HG03108 (cell line): ENCODE results near the gene NAT16.
A peak's percentile ranks its signal among the peaks of the same experiment; 100 is the strongest.
"Not testable (repeated sequence)": the region's sequence is repeated elsewhere in the genome, so short reads cannot be mapped to it uniquely, and the experiment has no call there.

ENCODE experiments used
- ATAC-seq: cut with Tn5 transposase; IDR thresholded peaks from one replicate; pipeline ENCODE4 v1.9.1; 2021; ENCODE audit warnings: moderate library complexity; ENCODE audit not compliant: unreplicated experiment

NAT16 gene

DNA sequence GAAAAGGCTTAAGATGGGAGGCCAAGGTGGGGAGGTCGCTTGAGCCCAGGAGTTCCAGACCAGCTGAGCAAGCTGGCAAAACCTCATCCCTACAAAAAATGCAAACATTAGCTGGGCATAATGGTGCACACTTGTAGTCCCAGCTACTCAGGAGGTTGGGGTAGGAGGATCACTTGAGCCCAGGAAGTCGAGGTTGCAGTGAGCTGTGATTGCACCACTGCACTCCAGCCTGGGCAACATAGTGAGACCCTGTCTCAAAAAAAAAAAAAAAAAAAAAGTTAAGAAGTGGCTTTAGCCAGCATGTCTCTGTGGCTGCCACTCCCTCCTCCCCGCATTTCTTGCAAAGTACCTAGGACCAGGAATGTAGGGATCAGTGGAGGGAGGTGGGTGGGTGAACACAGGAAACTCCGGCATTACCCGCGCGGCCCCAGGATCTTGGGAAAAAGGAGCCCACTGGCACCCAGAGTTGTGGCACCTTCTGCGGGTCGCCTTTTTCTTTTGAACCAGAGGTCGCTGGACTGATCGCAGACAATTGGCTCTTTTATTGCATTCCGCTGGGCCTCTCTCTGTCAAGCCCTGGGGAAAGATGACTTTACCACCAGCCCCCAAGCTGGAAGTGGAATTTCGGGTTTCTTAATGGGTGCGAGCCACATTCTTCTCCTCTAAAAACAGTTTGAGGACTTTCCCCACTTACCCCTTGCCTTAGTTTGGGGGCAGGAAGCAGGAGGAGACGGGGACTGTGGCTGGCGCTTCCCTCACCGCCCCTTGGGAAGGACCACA is 18.2 kb downstream of the NAT16 start:
- no peak for ATAC-seq

DNA sequence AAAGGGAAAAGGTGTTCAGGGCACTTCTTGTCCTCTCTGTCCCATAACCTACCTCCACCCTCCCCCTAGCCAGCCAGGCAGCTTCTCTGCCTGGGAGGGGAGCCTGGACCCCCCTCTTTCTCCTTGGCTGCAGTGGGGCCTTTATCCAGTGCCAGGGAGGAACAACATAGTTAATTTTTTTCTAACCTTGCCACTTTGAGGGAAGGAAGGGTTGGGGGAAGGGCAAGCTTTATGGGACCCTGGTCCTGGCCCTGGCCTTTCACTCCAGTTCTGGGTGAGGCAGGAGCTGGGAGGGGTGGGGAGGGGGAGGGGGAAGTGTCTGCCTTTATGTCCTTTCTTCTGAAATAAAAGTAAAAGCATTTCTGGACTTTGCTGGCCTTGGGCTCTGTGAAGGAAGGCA is 19.2 kb downstream of the NAT16 start:
- no peak for ATAC-seq

DNA sequence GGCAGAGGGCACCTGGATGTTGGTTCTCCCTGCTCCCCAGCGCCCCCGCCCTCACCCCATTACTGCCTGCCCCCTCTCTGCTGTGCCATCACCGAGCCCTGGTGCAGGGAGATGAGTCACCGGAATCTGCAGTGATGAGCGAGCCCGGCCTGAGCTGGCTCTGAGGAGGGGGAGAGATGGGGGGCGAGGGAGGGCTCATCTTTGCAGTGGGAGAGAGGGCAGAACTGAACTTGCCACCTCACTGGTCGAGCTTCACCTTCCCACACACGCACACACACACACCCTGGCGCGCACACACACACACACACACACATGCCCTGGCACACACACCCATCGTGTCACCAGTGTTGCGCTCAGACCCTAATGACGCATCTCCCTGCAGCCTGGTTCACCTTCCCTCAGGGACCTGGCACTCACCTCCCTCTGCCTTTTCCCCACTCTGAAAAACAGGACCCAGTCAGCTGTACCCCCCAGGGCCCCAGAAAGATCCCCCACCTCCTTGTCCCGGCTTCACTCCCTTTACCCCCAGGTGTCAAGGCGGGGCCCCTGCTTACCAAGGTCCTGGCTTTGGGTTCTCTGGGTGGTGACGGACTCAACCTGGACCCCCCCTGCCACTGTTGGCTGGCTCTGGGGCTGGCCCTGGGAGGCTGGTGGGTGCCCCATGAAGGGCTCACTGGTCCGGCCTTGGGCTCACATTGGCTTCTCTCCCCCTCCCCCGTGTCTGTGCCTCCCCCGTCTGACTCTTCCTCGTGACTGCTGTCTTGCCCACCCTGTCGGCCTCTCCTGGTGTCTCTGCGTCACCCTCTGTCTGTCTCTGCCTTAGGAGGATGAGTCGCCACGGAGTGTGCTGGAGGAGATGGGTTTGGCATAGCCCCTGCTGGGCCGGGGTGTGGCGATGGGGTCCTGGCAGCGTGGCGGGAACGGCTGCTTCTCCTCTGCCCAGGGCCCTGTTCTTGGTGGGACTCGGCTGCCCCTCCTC is 20.1 kb downstream of the NAT16 start:
- ATAC-seq, result no peak

DNA sequence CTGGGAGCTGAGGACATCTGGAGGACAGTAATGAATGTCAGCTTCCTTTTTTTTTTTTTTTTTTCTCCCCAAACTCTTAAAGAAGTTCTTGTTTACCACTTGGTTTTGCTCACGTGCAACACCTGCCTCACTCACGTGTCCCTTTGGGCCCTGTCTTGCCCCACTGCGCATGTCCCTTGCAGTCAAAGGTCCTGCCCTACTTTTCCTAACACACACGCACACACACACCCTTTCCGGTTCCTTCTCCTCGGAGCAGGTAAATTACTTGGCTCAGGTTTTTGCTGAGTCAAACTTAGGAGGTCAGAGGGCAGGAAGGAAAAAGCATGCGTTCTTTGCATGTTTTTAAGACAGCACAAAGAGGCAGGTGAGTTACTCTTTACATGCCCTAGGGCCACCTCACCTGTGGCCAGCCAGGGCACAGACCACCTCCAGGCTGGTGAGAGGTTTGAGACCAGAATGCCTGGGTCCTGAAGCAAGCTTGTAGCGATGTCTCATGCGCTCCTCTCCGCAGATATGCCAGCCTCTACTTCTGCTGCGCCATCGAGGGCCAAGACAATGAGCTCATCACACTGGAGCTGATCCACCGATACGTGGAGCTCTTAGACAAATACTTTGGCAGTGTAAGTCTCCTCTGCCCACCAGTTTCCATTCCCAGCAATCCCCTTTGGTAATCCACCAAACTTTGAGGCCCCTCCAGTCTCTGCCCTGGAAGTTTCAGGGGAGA is 23.1 kb downstream of the NAT16 start:
- ATAC-seq, result no peak

DNA sequence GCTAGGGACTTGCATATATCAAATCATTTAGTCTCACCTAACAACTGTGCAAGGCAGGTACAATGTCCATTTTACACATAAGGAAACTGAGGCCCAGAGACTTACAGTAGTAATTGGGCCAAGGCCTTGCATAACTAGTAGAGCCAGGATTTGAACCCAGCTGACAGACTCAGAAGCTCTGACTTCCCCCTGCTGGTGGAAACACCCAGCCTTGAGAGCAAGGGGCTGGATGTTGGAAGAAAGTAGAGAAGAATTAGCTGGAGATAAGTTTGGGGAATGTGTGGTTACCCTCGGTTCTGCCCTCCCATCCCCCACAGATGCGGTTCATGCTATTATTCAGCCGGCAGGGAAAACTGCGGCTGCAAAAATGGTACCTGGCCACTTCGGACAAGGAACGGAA is 23.8 kb downstream of the NAT16 start:
- no peak for ATAC-seq

DNA sequence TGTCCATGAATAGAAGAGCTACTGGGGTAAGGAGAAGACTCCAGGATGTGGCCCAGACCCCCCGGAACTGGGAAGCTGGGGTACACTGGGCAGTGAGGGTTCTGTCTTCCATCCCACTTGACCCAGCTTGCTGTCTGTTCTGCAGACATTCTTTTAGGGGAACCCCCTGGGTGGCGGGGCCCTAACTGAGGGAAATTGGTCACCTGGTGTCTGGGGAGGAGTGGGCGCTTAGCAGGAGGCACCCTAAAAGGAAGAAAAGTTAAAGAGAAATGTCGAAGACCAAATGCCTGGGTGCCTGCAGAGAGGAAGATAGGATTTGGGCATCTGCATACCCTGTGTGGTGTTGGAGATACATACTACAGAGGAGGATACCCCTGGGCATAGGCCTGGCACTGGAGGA is 24.8 kb downstream of the NAT16 start:
- ATAC-seq, result no peak

DNA sequence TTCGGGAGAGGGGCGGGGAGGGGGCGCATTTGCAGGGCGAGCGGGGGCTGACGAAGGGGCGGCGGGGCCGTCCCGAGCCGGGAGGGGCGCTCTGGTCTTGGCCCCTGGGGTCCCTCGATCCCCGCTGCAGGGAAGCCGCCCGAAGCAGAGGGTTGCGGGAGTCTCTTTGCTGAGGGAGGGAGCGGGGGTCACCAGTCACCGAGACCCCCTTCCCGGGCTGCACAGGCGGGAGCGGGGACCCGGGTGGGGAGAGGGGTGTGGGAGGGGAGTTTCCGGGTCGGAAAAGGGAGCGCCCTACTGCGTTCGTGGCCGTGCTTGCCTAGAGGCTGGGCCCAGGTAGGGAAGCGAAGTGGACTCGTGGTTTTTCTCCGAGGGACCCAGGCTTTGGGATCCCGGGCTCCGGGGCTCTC is 25.4 kb downstream of the NAT16 start:
- ATAC-seq, result peak; percentile 6

DNA sequence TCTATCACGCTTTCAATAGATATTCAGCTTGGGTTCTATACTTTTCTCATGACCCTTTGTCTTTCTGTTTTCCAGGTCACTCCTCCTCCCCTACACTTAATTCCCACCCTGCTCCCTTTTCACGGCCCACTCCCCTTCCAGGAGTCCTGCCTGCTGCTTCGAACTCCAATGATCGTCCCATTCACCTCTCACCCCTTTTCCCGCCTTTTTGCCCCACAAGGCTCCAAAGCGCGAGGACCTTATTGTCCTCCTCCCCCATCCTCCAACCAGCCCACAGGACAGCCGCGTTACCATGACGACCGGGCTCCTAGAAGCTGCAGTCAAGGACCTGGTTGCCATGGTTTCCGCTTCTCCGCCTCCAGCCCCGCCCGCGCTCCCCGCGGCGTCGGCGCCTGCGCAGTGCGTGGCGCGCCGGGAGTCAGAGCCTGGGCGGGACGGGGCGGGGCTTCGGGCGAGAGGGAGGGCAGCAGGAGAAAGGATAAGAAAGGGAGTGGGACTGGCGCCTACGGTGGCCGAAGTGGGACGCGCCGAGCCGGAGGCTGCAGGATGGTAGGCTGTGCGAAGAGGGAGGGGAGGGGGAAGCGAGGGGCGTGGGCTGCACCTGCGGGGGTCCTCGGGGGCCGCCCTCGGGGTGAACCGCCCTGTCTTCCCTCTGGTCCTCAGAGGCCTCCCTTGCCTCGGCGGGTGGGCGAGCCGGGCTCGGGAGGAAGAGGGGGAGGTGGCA is 26.0 kb downstream of the NAT16 start, which contains the start of gene AP1S1:
Gene AP1S1 (plus strand): TSS at position 508 of the 724 bp plus-strand sequence. CDS start 39 bp downstream, at position 547.
- peak; percentile 69 for ATAC-seq

DNA sequence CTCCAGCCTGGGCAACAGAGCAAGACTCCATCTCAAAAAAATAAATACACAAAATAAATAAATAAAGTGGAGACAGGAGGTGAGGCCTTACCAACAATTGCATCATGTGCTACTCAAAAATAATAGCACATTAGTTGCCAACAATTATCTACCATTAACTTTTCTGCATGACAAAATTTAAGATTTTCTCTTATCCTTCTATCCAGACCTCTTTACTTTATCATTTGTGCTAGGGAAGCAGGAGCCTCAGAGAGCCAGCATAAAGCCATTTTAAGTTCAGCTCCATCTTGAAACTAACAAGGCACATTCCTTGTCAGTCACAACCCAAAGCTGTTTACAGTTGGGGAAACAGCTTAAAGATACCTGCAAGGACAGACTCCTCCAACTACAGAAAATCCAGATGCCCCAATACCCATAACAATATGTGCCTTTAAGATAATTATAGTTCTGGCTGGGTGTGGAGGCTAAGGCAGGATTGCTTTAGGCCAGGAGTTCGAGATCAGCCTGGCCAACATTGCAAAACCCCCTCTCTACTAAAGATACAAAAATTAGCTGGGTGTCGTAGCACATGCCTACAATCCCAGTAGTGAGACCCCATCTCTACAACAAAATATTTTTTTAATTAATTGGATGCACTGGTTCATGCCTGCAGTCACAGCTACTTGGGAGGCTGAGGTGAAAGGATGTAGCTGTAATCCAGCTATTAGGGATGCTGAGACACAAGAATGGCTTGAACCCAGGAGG is 28.0 kb downstream of the NAT16 start:
- ATAC-seq, result no peak

DNA sequence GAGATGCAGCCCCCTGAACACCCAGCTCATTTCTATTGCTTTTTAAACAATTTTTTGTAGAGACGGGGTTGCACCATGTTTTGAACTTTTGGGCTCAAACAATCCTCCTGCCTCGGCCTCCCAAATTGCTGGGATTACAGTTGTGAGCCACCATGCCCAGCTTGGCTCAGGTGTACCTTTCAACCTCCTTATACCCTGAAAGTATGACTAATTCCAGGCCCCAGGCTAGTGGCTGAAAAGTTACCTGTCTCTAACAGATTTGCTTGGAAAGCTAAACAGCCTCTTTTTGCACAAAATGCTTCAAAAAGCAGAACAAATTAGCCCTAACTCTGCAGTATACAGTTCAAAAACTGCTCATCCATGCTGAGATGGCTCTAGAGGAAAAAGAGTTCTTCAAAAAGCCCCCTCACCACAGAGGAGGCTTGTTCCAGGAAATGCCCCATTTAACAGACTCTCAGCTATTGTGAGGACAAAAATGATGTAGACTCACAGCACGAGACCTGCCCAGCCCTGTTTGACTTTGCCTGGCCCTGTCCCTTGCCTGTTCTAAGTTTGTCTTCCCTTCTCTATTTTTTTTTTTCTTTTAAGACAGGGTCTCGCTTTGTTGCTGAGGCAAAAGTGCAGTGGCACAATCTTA is 39.2 kb downstream of the NAT16 start:
- ATAC-seq, result no peak

DNA sequence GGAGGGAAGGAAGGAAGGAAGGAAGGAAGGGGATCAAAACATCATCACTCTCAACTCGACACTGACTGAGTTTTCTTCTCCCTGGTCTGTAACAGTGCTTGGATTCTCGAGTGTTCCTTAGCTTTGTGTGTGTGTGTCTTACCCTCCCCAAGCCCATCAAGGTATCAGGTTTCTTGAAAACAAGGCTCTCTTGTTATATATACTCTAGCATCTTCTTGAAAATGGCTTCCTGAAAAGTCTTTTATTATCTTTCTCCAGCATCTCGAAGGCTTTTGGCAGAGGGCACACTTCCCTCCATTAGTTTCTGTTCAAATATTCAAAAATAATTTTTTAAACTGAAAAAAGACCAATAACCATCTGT is 39.8 kb downstream of the NAT16 start:
- ATAC-seq, result no peak

DNA sequence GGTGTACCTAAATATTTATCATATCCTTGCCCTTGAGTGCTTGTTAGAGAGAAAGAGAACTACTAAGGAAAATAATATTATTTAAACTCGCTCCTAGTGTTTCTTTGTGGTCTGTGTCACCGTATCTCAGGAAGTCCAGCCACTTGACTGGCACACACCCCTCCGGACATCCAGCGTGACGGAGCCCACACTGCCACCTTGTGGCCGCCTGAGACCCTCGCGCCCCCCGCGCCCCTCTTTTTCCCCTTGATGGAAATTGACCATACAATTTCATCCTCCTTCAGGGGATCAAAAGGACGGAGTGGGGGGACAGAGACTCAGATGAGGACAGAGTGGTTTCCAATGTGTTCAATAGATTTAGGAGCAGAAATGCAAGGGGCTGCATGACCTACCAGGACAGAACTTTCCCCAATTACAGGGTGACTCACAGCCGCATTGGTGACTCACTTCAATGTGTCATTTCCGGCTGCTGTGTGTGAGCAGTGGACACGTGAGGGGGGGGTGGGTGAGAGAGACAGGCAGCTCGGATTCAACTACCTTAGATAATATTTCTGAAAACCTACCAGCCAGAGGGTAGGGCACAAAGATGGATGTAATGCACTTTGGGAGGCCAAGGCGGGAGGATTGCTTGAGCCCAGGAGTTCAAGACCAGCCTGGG is 41.8 kb downstream of the NAT16 start:
- ATAC-seq, result peak; percentile 65

DNA sequence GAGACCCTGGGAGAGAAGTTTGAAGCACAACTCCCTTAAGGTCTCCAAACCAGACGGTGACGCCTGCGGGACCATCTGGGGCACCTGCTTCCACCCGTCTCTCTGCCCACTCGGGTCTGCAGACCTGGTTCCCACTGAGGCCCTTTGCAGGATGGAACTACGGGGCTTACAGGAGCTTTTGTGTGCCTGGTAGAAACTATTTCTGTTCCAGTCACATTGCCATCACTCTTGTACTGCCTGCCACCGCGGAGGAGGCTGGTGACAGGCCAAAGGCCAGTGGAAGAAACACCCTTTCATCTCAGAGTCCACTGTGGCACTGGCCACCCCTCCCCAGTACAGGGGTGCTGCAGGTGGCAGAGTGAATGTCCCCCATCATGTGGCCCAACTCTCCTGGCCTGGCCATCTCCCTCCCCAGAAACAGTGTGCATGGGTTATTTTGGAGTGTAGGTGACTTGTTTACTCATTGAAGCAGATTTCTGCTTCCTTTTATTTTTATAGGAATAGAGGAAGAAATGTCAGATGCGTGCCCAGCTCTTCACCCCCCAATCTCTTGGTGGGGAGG is 42.4 kb downstream of the NAT16 start:
- no peak for ATAC-seq

DNA sequence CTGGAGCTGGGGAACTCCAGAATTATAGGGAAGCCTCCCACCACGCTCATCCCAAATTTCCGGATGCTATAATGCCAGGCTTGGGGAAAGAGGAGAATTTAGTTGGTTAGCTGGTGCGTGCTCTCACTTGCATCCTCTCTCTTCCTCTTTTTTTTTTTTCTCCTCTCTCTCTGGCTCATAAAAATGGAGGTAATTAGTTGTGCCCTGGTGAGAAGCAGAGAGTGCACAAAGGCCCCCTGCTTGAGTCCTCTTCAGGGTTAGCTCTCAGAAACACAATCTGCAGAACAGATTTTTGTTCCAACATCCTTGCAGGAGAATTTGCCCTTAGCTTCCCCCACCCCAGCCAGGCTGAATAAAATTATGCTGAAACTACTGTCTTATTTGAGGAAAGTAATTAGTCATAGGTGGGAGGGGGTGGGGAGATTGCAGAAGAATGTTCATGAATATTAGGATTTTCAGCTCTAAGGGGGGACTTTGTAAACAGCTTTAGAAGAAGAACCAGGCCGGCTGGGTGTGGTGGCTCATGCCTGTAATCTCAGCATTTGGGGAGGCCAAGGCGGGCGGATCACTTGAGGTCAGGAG is 45.6 kb downstream of the NAT16 start:
- no peak for ATAC-seq

DNA sequence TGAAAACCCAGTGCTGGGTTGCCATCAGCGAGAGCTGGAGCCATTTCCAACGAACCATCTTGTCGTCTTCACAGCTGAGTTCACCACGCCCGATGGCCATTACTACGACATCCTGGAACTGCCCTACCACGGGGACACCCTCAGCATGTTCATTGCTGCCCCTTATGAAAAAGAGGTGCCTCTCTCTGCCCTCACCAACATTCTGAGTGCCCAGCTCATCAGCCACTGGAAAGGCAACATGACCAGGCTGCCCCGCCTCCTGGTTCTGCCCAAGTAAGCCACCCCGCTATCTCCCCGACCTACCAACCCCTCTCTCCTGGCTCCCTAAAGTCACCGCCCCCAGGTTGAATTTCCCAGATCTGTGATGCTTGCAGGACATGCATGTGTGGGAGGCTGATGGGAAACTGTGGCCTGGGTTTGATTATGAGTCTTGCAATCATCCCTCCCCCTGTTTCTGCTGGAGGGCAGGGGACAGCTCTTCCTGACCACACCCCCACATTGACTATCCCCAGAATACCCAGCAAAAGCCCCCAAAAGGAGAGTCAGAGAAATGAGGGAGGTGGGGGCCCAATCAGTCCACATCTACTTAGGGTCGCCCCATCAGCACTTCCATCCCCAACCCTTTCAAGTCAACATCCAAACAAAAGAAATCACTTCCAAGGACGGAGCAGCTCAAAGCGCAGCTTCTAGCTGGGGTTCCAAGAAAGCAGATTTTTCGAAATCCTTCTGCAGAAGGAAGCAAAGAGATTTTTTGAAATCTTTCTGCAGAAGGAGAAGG is 46.3 kb downstream of the NAT16 start:
- no peak for ATAC-seq

DNA sequence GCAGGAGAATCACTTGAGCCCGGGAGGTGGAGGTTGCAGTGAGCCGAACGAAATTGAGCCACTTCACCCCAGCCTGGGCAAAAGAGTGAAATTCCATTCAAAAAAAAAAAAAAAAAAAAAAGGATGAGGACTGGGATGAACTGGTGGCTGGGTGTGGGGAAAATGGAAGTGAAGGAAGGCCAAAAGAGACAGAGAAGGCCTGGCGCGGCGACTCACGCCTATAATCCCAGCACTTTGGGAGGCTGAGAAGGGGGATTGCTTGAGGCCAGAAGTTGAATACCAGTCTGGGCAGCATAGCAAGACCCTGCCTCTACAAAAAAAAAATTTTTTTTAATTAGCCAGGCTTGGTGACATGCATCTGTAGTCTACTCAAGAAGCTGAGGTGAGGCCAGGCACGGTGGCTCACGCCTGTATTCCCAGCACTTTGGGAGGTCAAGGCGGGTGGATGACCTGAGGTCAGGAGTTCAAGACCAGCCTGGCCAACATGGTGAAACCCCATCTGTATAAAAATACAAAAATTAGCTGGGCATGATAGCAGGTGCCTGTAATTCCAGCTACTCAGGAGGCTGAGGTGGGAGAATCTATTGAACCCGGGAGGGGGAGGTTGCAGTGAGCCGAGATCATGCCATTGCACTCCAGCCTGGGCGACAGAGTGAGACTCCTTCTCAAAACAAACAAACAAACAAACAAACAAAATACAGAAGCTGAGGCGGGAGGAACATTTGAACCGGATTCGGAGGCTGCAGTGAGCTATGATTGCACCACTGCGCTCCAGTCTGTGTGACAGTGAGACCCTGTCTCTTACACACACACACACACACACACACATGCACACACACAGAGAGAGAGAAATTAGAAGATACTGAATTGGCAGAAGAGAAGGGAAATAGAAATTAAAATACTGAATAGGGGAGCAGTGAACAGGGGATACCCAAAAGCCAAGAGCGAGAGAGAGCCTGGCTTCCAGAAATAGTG is 47.2 kb downstream of the NAT16 start:
- ATAC-seq, result not testable (repeated sequence)
